ENCODE measurements around the gene REXO4. TPM values are rescaled to one million over a fixed set of nuclear protein-coding genes. Genes with fewer than 3 reads are reported as not detected.

The REXO4 gene
- total and polyA plus RNA-seq, 9 of the 15 experiments (the other 6 are each of a cell fraction or from before 2014, with no cell fraction given), result 3.4 to 72.9 (median 31.1) TPM

GRCh38 chr9:133396952-133397351 lies 20.9 kb downstream of the REXO4 start (continued):
- peak; percentile 27; the same call in 1 of the 2 replicates for TF ChIP-seq MAX (CRISPR knock-in tag; IDR thresholded peaks at IDR 0.05)
- TF ChIP-seq CTCF (IDR thresholded peaks at IDR 0.05 in 2 of 3, conservative IDR thresholded peaks at IDR 0.05 in 1 of 3; ENCODE audit: insufficient read depth in 2 of 3, low read depth in 1 of 3, low read length in 3 of 3), result peak; percentile 70 to 74 (median 70)
- TF ChIP-seq SMC3 (conservative IDR thresholded peaks at IDR 0.05; ENCODE audit: insufficient read depth, low read depth, low read length), result peak; percentile 34; the same call in 1 of the 2 replicates
- peak; percentile 58 for TF ChIP-seq POLR2G (IDR thresholded peaks at IDR 0.05; ENCODE audit: low read depth, low read length)
- 0 out of 4 replicates have a peak, but pooled peaks of 1 of the 2 experiments have one; percentile 14 for TF ChIP-seq NRF1 (conservative IDR thresholded peaks at IDR 0.05 in 1 of 2, IDR thresholded peaks at IDR 0.05 in 1 of 2)

- ChIA-PET CTCF (ENCODE audit: low intra/inter-chr PET ratio) (no interaction called here), POLR2A (interaction anchor here (0.7 to 1.7 kb wide), 4 partner anchors 9 to 41 kb away, joined by 4 to 9 read pairs (median 4); partner anchors contain the start of gene STKLD1)
- H2AFZ ChIP-seq (ENCODE audit: low read depth, low read length), result no peak overlapping the region
- no peak overlapping the region for H3K4me2 ChIP-seq (ENCODE audit: insufficient read depth, low read length)
- H3K36me3 ChIP-seq (ENCODE audit: control insufficient read depth, insufficient read depth, low read length), result no peaks in the 10 kb centered on the region
- H4K20me1 ChIP-seq (replicated peaks; ENCODE audit: control insufficient read depth, insufficient read depth, low read length), result peaks cover 9% of the 10 kb centered on the region; the same call in 1 of the 2 replicates
- peaks cover 0 to 7% of the 10 kb centered on the region in 2 experiments; a peak in 2 of 5 replicates for H3K4me1 ChIP-seq (replicated peaks in 1 of 2; ENCODE audit: control insufficient read depth in 2 of 2, insufficient read depth in 2 of 2, low read length in 2 of 2)
- no peak for ATAC-seq
- H3K27me3 ChIP-seq (ENCODE audit: control insufficient read depth in 2 of 2, insufficient read depth in 2 of 2, low read length in 2 of 2), result peaks cover 22 to 49% of the 10 kb centered on the region in 2 experiments; a peak in 4 of 5 replicates
- H3K4me3 ChIP-seq, result no peak overlapping the region
- 4% methylated on average over 6 of the region's 8 CpGs for WGBS (ENCODE audit: insufficient coverage, low coverage, missing lambda C conversion rate)
- peaks cover 2% of the 10 kb centered on the region for H3K9me1 ChIP-seq (ENCODE audit: control insufficient read depth, insufficient read depth, low read length)
- no TSS peak for BruUV-seq (replicated peaks)
- H3K27ac ChIP-seq (ENCODE audit: extremely low read depth, low read depth, low read length), result no peak overlapping the region
- DNase-seq (ENCODE audit: extremely low read depth in 1 of 4, low spot score in 3 of 4), result no peak
- no peak for FAIRE-seq
- in situ Hi-C loops (cut with MboI), result no loop called here
- intact Hi-C loops (cut with micrococcal nuclease), result no loop called here
- no peak overlapping the region for H3K9ac ChIP-seq (ENCODE audit: insufficient read depth in 1 of 2, low read depth in 2 of 2, low read length in 2 of 2)
- no peaks in the 10 kb centered on the region for H3K9me3 ChIP-seq (replicated peaks; ENCODE audit: control insufficient read depth, insufficient read depth, low read depth, low read length)
- no peaks in the 10 kb centered on the region for H3K79me2 ChIP-seq (ENCODE audit: control insufficient read depth, insufficient read depth, low read length)
- no peak for TF ChIP-seq REST (IDR thresholded peaks at IDR 0.05; ENCODE audit: borderline replicate concordance)
- TF ChIP-seq REST (CRISPR knock-in tag; IDR thresholded peaks at IDR 0.05; ENCODE audit: low read depth), result no peak
Observed at GRCh38 chr9:133394687-133395271, 23.0 kb downstream of the REXO4 start.
